ENCODE results near the gene PRDM16. TPM values are rescaled to one million over a fixed set of nuclear protein-coding genes. Genes with fewer than 3 reads are reported as not detected.

PRDM16 gene
- total and polyA plus RNA-seq, 3 donors from 2014 or later = 2.1 to 5.6 (median 4.7) TPM

- peak overlapping the region in 1 of 2 donors; percentile 48 for H3K27ac ChIP-seq
- intact Hi-C loops (cut with DNase I; ENCODE audit: low total_unique reads) = no loop called here
- no peak for DNase-seq
- no peaks in the 10 kb centered on the region for H3K9me3 ChIP-seq
- no peaks in the 10 kb centered on the region for H3K36me3 ChIP-seq (ENCODE audit: low read depth, missing control alignments)
- no peak overlapping the region for H3K4me3 ChIP-seq
- WGBS, 2 donors = 81 to 86% methylated on average over 23 to 29 of the region's 29 CpGs
- no peak for TF ChIP-seq POLR2A (IDR thresholded peaks at IDR 0.05)
- TF ChIP-seq, protein P1, sequence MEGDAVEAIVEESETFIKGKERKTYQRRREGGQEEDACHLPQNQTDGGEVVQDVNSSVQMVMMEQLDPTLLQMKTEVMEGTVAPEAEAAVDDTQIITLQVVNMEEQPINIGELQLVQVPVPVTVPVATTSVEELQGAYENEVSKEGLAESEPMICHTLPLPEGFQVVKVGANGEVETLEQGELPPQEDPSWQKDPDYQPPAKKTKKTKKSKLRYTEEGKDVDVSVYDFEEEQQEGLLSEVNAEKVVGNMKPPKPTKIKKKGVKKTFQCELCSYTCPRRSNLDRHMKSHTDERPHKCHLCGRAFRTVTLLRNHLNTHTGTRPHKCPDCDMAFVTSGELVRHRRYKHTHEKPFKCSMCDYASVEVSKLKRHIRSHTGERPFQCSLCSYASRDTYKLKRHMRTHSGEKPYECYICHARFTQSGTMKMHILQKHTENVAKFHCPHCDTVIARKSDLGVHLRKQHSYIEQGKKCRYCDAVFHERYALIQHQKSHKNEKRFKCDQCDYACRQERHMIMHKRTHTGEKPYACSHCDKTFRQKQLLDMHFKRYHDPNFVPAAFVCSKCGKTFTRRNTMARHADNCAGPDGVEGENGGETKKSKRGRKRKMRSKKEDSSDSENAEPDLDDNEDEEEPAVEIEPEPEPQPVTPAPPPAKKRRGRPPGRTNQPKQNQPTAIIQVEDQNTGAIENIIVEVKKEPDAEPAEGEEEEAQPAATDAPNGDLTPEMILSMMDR (IDR thresholded peaks at IDR 0.05) = no peak
- H3K27me3 ChIP-seq = no peaks in the 10 kb centered on the region
- peaks cover 52% of the 10 kb centered on the region for H3K4me1 ChIP-seq
These were observed 388.2 kb downstream of the PRDM16 start for GRCh38 chr1:3456964-3457909.

DNA sequence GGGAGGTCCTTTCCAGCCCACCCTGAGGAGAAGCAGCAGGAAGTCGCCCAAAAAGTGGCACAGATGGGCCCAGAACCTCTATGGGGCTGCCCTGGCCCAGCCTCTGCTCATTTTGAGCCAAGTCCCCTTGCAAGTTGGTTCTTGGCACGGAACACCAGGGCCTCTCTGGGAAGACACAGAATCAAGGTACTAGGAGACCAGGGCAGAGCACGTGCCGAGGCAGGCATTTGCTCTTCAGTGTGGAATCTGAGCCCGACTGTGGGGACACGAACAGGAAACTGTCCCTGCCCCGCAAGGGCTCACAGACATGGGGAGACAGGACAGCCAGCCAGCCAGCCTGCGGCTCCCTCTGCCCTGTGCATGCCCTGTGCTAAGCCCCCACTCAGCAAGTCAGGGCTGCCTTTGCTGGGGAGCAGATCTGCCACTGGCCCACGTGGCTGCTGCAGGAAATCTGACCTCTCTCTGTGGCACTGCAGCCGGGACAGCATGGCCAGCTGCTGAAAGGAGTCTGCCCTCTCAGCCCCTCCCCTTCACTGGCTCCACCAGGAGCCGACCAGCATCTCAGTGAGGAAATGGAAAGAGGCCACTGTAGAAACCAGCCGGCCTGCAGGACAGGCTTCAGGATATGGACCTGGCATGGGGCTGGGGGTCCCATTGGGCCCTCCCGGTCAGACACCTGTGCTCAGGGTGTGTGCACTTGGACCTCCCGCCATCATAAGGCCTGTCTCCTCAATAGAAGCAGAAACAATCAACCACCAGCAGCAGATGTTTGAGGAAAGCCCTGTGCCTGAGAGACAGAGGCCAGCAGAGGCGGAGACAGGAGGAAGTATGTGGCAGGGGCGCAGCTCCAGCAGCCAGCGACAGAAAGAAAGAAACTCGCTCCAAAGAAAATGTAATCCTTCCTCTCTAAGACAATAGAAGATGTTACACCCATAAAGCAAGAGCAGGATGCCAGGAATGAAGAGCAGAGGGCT, 389.2 kb downstream of the PRDM16 start:
- WGBS, 2 donors = 57 to 66% methylated on average over 12 to 18 of the region's 18 CpGs
- Histone ChIP-seq H3K9me3 (no peaks in the 10 kb centered on the region), H3K4me1 (peaks cover 52% of the 10 kb centered on the region), H3K27ac (peak overlapping the region in 1 of 2 donors; percentile 48), H3K4me3 (no peak overlapping the region), H3K27me3 (no peaks in the 10 kb centered on the region), H3K36me3 (ENCODE audit: low read depth, missing control alignments) (no peaks in the 10 kb centered on the region)
- no peak for DNase-seq
- intact Hi-C loops (cut with DNase I; ENCODE audit: low total_unique reads) = no loop called here
- TF ChIP-seq POLR2A (IDR thresholded peaks at IDR 0.05) = no peak
- TF ChIP-seq, protein P1 (IDR thresholded peaks at IDR 0.05) = no peak

GRCh38 chr1:3459051-3459908, 390.3 kb downstream of the PRDM16 start:
- H3K36me3 ChIP-seq (ENCODE audit: low read depth, missing control alignments) = no peaks in the 10 kb centered on the region
- H3K9me3 ChIP-seq = no peaks in the 10 kb centered on the region
- H3K4me1 ChIP-seq = peaks cover 47% of the 10 kb centered on the region
- 86 to 89% methylated on average over 24 of the region's 24 CpGs for WGBS, 2 donors
- no peak for TF ChIP-seq POLR2A (IDR thresholded peaks at IDR 0.05)
- TF ChIP-seq, protein P1 (IDR thresholded peaks at IDR 0.05) = no peak
- no peak overlapping the region for H3K4me3 ChIP-seq
- H3K27ac ChIP-seq = peak overlapping the region; percentile 66 to 80
- intact Hi-C loops (cut with DNase I; ENCODE audit: low total_unique reads) = no loop called here
- no peaks in the 10 kb centered on the region for H3K27me3 ChIP-seq
- no peak for DNase-seq

DNA sequence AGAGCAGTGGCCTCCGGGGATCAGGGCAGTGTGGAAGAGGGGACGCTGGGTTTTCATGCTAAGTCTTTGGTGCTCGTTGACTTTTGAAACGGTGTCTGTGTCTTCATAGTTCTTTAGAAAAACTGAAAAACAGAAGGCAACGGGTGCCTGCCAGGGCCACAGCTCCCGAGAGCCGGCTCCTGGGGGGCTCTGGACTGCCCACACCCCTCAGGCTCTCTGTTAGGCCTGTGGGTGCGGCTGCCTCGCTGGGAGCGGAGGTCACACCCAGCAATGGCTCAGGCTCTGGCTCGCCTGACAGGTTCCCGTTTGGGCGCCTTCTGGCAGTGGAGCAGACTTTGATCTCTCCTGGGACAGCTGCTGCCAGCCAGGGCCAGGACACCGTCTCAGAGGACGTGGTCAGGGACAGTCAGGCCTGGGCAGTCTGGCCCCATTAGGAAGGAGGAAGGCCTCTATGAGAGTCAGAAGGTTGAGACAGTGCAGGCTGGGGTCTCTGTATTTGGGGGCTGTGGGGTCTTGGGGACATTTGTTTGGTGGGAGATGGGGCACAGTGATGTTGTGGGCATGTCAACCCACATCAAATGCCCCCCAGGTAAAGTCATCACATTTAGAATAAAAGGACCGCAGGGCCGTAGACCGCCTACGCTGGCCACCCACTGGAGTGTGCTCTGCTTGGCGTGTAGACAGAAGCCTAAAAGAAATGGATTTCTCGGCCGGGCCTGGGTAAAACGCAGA, 391.1 kb downstream of the PRDM16 start:
- 69 to 79% methylated on average over 8 to 23 of the region's 23 CpGs for WGBS, 2 donors
- peaks cover 44% of the 10 kb centered on the region for H3K4me1 ChIP-seq
- no peaks in the 10 kb centered on the region for H3K9me3 ChIP-seq
- H3K4me3 ChIP-seq = no peak overlapping the region
- H3K27ac ChIP-seq = peak overlapping the region; percentile 66 to 80
- no peaks in the 10 kb centered on the region for H3K27me3 ChIP-seq
- DNase-seq = no peak
- TF ChIP-seq, protein P1 (IDR thresholded peaks at IDR 0.05) = no peak
- TF ChIP-seq POLR2A (IDR thresholded peaks at IDR 0.05) = no peak
- no peaks in the 10 kb centered on the region for H3K36me3 ChIP-seq (ENCODE audit: low read depth, missing control alignments)
- intact Hi-C loops (cut with DNase I; ENCODE audit: low total_unique reads) = no loop called here

Measured in testis (tissue), 3 donors.